Testis (tissue), 2 donors: ENCODE measurements around the gene TBX21.

Experiments
- CTCF ChIP-seq, 3 experiments: fragments of 450-650 bp in 2 of 3; fragments of 200-600 bp in 1 of 3; sonication (generic) in 1 of 3; IDR thresholded peaks; one replicate each; pipeline ENCODE4 v1.5.1; 2016 to 2019; ENCODE audit warnings: antibody characterized with exemption in 3 of 3, mild to moderate bottlenecking in 2 of 3, moderate library complexity in 1 of 3
- POLR2A ChIP-seq: fragments of 450-650 bp; IDR thresholded peaks from one replicate; pipeline ENCODE4 v1.6.1; 2017; ENCODE audit warnings: antibody characterized with exemption, mild to moderate bottlenecking, moderate library complexity

GRCh38 chr17:47762728-47763127 is 29.7 kb downstream of the TBX21 start:
- no peak for TF ChIP-seq CTCF (IDR thresholded peaks at IDR 0.05)
- TF ChIP-seq POLR2A: no peak
